NCI-H2107 (cell line): ENCODE measurements around the gene PERCC1.

Experiments used
- DNase-seq: peaks from one replicate; lab custom pipeline; 2025; lab: John Stamatoyannopoulos, UW

PERCC1 gene

DNA sequence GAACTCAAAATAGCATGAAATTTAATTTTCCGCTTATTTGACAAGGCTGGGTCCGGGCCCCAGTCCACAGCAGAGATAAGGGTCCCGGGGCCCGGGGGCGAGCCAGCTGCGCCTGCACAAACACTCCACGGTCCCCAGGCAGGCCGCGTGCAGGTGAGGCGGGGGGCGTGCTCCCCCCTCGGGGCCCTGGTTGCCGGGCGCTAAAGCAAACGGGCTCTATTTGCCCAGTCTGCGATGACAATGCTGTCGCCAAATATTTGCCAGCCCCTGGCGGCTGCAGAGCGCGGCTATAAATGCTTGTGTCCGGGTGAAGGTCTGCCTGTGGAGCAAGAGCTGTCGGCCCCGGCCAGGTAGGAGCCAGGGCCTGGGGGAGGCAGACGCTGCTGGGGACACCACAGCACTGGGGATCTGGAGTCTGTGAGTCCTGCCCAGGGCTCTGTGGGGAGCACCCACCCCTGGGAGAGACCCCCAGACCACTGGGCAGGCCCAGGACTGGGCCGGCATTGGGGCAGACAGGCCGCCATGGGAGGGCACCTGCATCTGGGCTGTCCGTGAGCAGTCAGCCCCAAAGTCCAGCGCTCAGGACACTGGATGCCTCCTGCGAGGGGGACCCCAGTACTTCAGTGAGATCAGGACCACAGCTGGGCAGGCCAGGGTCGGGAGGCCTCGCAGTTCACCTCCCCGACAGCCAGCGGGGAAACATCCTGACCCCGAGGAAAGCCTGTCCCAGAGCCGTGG lies at the start of gene PERCC1:
TSS of gene PERCC1 (plus strand) at position 320 of the 738 bp plus-strand sequence. CDS start 1,516 bp downstream, outside the sequence.
- DNase-seq, result no peak

DNA sequence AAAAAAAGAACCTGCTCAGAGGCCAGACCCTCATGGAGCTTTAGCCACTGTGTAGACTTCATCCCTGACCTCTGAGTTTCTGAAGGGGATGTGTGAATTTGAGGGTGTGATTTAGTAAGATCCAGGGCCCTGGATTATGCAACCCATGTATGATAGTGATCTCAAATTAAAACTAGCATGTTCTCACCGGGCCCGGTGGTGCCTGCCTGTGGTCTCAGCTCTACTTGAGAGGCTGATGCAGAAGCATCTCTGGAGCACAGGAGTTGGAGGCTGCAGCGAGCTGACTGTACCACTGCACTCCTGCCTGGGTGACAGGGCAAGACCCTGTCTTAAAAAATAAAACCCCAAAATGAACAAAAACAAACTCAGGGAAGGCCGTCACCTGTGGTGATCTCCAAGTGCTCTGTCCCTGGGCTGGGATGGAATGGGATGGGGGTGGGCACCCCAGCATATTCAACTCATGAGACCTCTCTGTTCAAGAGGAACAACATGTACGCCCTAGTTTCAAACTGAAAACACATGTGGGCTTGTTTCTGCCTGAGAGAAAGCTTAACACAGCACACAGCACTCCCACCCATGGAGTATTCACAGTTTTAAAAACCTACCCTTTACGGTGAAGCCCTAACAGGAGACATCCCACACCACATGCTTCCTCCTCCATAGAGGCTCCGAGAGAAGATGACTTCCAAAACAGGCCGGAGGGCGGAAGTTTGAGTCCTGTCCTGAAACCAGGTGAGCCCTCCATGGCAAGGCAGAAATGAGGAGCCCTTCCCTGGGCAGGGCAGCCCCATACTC lies 49.1 kb upstream of the PERCC1 start:
- no peak for DNase-seq

GRCh38 chr16:1383556-1383955 lies 47.3 kb upstream of the PERCC1 start:
- DNase-seq, result no peak

DNA sequence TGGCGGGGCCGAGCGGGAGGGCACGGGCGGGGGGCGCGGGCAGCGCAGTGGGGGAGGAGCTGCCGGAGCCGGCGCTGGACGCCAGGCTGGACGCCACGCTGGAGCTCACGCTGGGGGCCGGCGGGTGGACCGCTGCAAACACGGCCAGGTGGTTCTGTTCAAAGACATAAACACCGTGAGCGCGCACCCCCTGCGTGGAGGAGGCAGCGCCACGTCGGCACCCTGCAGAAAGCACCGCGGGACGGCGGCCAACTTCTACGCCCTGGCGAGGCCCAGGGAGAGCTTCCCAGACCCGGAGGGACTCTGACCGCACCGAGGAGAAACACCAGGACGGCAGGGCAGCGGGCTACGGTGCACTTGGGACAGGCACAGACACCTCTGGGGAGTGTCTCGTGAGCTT lies 45.6 kb upstream of the PERCC1 start:
- DNase-seq, result no peak

DNA sequence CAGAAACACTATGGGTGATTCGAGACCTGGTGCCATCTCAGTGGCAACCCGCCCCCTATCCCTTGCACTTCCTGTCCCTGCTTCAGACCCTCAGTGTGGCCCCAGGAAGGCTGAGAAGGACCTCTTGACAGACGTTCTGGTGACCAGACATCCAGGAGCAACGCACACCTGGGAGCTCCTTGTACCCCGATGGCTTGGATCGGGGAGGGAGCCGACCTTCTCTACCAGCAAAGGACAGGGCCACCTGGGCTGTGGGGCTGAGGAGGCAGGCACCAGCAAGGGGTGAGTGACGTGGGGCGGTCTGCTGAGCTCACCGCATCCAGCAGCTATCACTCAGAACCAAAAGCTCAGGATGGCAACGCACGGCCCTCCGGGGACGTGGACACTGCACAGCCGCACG lies 43.5 kb upstream of the PERCC1 start:
- no peak for DNase-seq

GRCh38 chr16:1389762-1390161 lies 41.1 kb upstream of the PERCC1 start:
- no peak for DNase-seq

- DNase-seq, result no peak
Measured at GRCh38 chr16:1390239-1390779, 40.6 kb upstream of the PERCC1 start.

GRCh38 chr16:1392826-1393225 lies 38.1 kb upstream of the PERCC1 start:
- DNase-seq, result no peak

GRCh38 chr16:1393613-1394176 lies 37.2 kb upstream of the PERCC1 start:
- no peak for DNase-seq

GRCh38 chr16:1394367-1394951 lies 36.4 kb upstream of the PERCC1 start:
- DNase-seq, result no peak

GRCh38 chr16:1395444-1396031 lies 35.3 kb upstream of the PERCC1 start:
- DNase-seq, result no peak

GRCh38 chr16:1397779-1398178 lies 33.1 kb upstream of the PERCC1 start:
- no peak for DNase-seq

DNA sequence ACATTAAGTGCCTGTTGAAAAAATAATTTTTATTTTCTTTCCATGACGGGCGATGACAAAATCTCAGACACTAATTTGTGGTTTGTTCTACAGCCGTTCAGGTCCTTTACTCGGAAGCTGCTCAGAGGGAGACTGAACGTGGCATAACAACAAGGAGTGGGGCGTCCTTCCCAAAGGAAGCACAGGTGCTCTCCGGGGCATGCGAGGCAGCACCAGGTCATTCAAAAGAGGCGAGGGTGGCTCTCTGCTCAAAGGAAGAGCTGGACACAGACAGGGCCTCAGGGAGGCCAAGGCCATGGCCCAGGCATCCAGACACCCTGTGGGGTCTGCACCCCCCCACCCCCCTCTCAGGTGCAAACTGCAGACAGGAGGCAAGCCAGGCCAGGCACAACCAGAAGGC lies 32.5 kb upstream of the PERCC1 start:
- no peak for DNase-seq

DNA sequence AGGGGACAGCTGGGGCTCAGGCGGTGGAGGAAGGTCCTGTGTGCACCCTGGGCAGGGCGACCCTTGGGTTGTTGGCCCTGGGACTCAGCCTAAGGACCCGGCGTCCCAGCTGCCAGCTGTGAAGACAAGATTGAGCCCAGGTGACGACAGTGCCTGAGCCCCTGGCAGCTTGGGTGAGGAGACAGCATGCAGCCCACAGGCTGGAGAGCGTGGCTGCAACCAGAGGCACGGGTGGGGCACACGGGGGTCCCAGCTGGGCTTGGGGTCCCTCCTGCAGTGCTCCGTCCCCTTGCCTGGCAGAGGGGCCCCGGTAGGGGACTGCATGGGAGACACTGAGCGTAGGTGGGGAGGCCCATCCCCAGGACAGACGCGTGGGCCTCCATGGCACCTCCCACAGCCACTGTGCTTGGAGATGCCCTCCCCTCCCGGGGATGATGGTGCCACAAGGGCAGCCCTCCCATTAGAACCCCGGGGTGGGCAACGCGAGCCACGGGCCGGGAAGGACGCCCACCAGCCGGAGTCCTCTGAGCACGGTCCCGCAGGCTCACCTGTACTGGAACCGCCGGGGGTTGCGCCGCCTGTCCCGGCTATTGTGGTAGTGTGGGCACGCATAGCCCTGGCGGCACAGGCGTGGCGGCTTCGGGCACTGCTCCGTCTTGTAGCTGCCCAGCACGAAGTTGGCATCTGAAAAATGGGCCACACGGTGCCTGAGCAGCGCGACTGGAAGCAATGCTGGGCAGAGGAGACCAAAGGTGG lies 31.9 kb upstream of the PERCC1 start:
- no peak for DNase-seq

GRCh38 chr16:1401061-1401757 lies 29.7 kb upstream of the PERCC1 start:
- DNase-seq, result no peak

GRCh38 chr16:1401758-1402154 lies 29.1 kb upstream of the PERCC1 start:
- DNase-seq, result no peak

DNA sequence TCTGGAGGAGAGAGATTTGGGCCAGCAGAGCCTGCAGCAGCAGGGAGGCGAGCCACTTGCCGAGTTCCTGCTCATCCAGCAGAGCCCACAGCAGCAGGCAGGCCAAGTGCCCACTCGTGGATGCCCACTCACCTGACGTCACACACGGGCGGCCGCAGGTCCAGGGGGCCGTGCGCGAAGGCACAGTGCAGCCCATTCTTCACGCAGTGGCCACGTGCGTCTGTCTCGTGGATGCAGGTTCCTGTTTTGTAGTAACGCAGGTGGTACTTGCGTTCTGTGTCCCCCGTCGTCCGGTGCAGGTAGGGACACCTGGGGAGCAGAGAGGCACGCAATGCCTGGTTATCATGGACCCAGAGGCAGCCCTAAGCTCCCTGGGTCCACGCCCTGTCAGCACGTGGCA lies 27.8 kb upstream of the PERCC1 start:
- no peak for DNase-seq

DNA sequence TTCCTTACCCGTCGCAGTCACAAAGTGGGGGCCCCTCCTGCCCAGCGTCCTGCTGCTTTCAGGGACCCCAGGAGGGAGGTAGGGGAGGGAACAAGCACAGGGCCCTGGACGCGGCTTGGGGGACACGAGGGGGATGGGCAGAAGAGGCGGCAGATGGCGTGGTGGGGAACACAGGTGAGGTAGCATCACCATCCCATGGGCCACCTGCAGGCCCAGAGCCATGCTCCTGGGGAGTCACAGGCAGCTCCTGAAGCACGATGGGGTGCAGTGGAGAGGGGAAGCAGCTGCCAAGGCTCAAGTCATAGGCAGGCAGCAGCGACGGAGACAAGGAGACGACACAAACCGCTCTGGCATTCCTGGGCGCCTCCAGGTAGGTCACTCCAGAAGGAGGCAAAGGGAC lies 27.1 kb upstream of the PERCC1 start:
- no peak for DNase-seq

GRCh38 chr16:1407753-1408152 lies 23.1 kb upstream of the PERCC1 start:
- DNase-seq, result no peak

- DNase-seq, result peak; percentile 82
Measured at GRCh38 chr16:1408171-1408837, 22.6 kb upstream of the PERCC1 start.
